NCI-H82 (cell line): ENCODE data around the gene RBMS1.

Experiments used
- DNase-seq: peaks from one replicate; lab custom pipeline; 2025; lab: John Stamatoyannopoulos, UW

RBMS1 gene

DNA sequence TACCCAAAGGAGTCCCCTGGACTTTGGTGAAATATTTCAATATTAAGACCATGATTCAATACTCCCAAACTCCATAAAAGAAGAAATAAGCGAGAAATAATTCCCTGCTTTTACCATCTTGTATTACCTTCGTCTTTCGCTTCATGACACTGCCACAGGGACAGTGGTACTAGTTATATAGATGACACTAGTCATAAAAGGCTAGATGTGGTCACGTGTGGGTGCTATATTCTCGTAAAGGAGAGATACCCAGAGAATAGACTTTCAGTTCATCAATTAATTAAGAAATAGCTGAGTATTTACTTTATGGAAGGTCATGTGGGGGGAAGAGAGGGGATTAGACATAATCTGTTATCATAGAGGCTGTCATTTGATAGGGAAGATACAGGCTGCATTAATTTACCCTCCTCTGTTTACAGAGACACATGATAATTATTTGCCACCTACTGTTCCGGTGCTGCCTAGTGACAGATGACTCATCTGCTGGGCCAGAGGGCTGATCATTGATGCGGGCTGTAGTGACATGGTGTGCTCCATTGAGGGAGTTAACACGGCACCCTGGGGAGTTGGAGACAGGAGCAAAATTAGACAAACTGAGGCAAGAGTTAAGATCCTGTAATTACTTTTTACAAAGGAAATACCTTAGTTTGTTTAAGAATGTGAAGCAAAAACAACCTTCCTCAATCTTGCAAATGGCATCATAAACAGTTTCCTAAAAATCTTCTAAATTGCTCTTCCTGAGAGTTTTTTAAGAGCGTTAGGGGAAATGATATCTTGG, 215.3 kb downstream of the RBMS1 start:
- peak; percentile 16 for DNase-seq

DNA sequence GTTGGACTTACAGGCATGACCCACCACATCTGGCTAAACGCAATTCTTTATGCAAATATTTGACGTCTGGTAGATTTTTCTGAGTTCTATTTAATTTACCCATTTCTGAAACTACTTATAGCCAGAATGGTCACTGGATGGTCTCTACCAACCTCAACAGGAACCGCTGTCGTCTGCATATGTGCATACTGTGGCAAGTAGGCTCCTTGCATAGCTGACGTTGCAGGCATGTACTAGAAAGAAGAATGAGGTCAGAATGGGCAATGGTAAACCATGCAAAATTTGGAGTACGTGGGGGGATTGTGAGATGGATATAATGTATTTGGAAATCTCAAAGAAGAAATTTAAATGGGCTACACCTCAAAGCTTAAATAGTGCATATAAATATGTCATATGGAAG, 216.5 kb downstream of the RBMS1 start:
- DNase-seq, result no peak

- DNase-seq, result no peak
These were observed 218.0 kb downstream of the RBMS1 start for GRCh38 chr2:160275656-160276055.

GRCh38 chr2:160271171-160272086, 222.2 kb downstream of the RBMS1 start:
- DNase-seq, result no peak

DNA sequence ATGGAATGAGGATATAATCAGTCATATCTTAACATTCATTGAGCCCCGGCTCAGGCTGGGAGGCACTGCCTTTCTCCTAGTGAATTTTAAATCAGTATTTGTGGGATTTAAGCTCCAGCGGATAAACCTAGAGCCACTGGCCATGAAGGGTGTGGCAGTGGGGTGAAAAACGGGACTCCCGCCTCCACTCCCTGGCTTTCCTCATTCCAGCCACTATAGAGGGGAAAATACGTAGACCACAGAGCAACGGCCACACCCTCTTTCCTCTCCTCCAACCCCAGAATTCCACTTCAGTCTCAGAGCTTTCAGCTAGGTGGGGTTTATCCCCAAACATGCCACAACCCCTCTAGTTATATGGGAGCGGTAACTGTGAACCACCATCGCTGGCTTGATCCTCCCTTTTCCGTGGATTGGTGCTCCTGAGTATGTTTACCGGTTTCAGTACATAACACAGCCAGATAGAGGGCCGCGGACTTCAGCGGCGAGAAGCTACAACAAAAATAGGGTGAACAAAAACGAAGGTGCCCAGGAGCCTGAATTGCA, 223.0 kb downstream of the RBMS1 start:
- DNase-seq, result peak; percentile 35

- peak; percentile 86 for DNase-seq
These were observed 223.6 kb downstream of the RBMS1 start for GRCh38 chr2:160269803-160270570.

GRCh38 chr2:160269365-160269764, 224.2 kb downstream of the RBMS1 start:
- no peak for DNase-seq

- DNase-seq, result no peak
These were observed 225.3 kb downstream of the RBMS1 start for GRCh38 chr2:160268151-160268781.

DNA sequence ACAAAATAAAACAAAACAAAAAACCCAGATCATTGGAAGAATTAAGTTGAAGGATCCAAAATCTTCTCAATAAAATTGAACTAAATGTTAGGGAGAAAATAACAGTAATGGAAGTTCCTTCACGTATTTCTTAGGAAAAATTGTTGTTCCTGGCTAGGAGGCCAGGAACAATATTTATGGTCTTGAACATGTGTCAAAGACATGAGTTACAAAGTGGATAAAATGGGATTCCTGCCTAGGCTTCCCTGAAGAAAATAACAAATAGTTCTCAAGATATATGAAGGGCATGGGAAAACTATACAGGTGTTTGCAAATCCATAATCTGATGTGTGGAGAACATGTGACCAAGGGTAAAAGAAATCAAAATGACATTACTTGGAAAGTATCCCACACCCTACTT, 225.9 kb downstream of the RBMS1 start:
- no peak for DNase-seq

- DNase-seq, result no peak
These were observed 226.6 kb downstream of the RBMS1 start for GRCh38 chr2:160267022-160267421.

GRCh38 chr2:160266037-160266551, 227.5 kb downstream of the RBMS1 start:
- DNase-seq, result no peak

DNA sequence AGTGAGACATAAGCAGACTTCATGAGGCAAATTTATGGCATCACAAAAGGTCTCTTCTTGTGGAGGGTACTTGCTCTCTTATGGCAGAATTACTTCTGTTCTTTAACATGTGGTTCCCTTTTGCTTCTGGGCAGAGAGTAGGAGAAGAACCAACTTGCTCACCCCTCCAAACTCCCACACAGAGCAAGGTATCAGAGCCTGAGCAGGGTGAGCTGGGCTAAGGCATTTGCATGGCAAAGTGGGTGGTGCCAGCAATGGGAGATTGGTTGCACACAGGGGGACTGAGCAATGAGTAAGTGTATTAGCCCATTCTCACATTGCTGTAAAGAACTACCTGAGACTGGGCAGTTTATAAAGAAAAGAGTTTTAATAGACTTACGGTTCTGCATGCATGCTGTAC, 229.3 kb downstream of the RBMS1 start:
- no peak for DNase-seq

DNA sequence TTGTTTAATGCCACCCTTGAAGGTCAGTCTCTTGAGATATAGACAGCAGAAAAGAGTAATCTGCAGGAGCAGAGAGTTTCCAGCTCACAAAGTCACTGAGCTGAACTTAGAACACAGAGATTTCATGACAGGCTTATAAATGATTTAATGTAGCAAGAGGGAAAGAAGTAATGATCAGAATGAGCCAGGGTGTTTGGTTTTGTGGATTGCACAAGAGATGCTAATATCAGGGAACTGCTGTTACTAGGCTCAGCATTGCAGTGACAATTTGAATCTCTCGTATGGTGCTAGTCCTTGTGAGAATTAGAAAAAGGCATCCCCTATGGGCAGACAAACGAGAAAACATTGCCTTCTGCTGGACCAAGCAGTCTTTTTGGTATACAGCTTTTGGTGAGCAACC, 231.9 kb downstream of the RBMS1 start:
- no peak for DNase-seq

DNA sequence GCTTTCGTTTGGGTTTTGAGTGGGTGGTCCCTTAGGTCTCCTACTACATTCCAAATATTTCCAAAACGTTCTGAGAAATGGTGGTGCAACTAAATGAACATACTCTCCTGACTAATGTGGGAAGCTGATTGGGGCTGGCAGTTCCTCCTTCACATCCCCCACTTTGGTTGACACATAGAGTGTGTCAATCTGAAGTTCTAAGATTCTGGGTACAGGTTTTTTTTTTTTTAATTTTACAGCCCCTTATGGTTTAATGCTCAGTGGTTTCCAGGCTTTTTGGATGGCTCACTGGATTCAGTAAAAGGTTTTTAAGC, 235.2 kb downstream of the RBMS1 start:
- DNase-seq, result no peak

DNA sequence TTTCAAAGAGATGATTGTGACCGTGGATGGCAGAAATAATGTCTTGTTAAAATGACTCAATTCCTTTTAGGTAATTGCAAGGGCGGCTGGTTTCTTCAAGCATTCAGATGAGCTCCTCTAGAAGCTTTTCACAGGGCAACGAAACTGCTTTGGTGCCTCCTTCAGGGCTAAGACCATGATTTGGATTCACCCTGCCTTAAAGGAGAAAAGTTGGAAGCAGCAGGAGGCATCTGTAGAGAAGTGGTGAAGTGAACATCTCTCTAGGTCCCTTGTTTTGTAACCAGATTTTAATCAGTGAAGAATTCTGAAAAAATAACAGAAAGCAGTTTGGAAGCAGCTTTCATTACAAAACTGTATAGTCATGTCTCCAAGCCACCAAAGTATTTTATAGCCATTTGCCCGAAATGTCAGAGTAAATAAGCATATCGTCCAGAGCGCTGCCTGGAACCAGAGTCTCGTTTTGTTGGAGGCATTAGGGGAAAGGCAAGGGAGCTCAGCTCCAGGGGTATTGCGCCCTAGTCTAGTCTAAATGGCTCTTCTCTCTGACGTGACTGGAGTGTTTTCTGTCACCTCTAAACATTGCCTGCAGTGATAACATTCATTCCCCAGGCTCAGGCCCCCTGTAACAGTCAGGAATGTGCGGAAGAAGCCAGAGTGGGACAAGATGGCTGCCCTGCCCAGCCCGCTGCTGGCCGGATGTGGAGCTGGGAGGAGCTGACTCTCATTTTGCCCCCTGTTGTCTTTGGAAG, 235.7 kb downstream of the RBMS1 start:
- no peak for DNase-seq

DNA sequence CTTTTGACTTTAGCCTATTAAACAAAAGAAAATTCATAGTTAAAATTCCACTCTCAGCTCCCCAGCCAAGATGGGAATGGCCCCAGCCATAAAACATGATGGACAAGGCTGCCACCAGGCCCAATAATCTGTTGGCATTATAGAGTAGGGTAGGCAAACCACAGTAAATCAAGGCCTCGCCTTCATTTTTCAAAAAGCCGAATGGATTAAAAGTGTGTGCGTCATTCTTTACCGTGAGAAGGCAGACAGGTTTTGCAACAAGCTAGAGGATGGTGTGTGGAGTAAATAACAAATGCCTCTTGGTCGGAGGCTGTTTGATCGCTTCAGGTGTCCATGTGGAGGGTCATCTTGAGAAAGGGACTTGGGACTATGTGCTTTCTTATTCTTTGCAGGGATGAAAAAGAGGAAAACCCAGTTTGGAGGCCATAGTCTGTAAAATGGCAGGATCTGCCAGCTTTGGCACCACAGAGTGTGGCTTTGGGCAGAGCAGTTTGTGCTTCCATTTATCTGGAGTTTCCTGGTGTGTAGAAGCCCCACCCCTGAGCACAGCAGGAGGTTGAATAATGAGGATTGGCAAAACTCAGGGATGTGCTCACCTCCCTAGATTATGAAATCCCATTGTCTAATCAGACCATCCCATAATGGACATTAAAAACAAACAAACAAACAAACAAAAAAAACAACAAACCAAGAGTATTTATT, 236.4 kb downstream of the RBMS1 start:
- DNase-seq, result no peak

GRCh38 chr2:160256507-160256906, 237.1 kb downstream of the RBMS1 start:
- DNase-seq, result no peak

DNA sequence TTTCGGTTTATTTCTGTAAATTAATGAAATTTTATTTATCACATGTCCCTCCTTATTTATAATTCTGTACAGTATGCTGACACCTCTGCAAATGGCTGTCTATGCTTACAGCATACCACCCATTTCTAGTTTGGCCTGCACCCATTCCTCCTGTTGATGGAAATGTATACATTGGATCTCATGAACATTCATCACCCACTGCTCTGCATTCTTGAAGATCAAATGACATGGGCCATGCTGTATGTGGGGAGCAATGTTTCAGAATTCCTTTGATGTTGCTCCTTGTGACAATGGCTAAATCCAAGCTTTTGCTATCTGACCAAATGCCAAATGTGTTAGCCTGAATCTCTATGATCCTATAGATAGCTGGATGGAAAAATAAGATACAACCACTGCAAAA, 238.2 kb downstream of the RBMS1 start:
- DNase-seq, result no peak

DNA sequence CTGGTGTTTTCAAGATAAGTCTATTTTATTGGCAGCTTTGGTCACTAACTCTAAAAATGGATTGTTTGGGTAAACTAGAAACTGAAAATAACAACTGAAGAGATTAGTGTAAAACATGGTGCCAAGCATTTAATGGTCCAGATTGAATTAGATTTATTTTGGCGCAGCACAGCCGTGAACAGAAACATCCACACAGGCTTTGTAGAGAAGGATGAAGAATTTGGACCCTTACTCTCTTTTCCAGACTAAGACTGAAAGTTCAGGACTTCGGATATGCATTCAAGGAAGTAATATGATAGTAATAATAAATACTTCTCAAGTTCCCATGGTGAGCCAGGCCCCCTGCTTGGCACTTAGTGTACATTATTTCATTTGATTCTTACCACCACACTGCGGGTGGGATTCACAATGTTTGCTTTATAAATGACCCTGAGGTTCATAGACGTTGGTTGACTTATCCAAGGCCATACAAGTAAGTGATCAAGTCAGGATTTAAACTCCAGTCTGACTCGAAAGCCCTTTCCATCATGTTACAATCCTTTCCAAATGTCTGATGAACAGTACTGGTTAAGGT, 239.3 kb downstream of the RBMS1 start:
- no peak for DNase-seq
